IPS-NIHi7 (cell line): ENCODE data around the gene DDR2.

Experiments used
- DNase-seq: peaks from one replicate; pipeline ENCODE4 v3.0.0; 2012; ENCODE audit warnings: mixed read lengths; ENCODE audit errors: extremely low spot score

The DDR2 gene

DNA sequence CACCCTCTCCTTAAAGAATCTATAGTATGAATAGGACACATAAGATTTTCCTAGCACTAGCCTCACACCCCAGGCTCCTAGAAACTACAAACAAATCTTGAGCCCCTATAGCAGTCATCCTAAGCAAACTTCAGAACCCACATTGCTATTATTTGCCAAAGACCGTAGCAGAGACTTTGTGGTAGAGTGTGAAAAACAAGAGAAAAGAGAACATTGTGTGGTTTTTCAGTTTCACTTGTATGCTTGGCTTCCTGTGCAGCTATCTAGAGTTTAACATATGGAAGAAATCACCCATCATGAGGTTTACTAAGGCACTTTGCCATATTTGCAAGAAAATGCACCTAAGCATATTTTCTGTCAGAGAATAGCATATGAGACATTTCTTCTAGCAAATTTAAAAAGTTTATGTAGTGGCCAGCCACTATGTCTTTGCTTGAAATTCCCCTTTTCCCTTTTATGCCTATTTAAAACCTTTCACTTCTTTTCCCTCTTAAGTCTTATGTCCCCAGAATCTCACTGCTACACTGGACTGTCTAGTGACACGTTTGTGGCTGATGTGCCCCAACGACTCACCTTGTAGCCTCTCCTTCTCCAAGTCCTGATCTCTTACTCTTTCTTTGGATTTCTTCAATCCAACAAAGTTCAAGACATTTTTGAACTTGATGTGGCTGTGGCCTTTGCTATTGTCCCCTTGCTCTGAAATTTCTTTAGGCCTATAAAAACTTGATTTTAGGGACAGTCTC is 203.1 kb downstream of the DDR2 start:
- no peak for DNase-seq
